HL-60 (cell line): ENCODE results near the gene SLC4A8.

Experiments used
- POLR2AphosphoS5 ChIP-seq: IDR thresholded peaks from 2 replicates; pipeline ENCODE4 v1.6.1; 2012; ENCODE audit warnings: low read depth
- TF ChIP-seq, protein P1 (sequence below): IDR thresholded peaks from 2 replicates; pipeline ENCODE4 v1.6.1; 2012; ENCODE audit warnings: low read depth; ENCODE audit not compliant: insufficient replicate concordance
- TF ChIP-seq, protein P2 (sequence below): IDR thresholded peaks from one replicate; pipeline ENCODE4 v1.5.1; 2011; ENCODE audit warnings: low read length, control low read depth, inconsistent platforms; ENCODE audit not compliant: insufficient read depth

DNA sequence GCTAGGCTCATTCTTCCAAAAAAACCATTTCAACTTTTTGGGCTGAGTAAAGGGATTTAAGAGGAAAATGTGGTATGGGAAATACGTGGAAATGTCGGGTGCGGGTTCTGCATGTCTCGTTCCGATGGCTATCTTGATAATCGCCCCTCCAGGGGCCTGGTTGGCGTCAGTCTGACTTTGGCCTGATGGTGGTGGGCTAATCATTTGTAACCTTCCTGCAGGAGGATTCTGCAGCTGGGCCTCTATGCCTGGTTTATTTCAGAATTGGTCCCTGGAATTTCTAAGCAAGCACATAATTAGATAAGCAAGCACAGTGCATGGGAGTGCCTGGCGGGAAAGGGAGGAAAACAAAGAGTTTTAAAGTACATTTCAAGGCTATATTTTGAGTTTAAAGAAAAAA lies 14.8 kb upstream of the SLC4A8 start:
- TF ChIP-seq, protein P1, sequence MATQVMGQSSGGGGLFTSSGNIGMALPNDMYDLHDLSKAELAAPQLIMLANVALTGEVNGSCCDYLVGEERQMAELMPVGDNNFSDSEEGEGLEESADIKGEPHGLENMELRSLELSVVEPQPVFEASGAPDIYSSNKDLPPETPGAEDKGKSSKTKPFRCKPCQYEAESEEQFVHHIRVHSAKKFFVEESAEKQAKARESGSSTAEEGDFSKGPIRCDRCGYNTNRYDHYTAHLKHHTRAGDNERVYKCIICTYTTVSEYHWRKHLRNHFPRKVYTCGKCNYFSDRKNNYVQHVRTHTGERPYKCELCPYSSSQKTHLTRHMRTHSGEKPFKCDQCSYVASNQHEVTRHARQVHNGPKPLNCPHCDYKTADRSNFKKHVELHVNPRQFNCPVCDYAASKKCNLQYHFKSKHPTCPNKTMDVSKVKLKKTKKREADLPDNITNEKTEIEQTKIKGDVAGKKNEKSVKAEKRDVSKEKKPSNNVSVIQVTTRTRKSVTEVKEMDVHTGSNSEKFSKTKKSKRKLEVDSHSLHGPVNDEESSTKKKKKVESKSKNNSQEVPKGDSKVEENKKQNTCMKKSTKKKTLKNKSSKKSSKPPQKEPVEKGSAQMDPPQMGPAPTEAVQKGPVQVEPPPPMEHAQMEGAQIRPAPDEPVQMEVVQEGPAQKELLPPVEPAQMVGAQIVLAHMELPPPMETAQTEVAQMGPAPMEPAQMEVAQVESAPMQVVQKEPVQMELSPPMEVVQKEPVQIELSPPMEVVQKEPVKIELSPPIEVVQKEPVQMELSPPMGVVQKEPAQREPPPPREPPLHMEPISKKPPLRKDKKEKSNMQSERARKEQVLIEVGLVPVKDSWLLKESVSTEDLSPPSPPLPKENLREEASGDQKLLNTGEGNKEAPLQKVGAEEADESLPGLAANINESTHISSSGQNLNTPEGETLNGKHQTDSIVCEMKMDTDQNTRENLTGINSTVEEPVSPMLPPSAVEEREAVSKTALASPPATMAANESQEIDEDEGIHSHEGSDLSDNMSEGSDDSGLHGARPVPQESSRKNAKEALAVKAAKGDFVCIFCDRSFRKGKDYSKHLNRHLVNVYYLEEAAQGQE, result no peak
- TF ChIP-seq, protein P2, sequence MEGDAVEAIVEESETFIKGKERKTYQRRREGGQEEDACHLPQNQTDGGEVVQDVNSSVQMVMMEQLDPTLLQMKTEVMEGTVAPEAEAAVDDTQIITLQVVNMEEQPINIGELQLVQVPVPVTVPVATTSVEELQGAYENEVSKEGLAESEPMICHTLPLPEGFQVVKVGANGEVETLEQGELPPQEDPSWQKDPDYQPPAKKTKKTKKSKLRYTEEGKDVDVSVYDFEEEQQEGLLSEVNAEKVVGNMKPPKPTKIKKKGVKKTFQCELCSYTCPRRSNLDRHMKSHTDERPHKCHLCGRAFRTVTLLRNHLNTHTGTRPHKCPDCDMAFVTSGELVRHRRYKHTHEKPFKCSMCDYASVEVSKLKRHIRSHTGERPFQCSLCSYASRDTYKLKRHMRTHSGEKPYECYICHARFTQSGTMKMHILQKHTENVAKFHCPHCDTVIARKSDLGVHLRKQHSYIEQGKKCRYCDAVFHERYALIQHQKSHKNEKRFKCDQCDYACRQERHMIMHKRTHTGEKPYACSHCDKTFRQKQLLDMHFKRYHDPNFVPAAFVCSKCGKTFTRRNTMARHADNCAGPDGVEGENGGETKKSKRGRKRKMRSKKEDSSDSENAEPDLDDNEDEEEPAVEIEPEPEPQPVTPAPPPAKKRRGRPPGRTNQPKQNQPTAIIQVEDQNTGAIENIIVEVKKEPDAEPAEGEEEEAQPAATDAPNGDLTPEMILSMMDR, result no peak
- no peak for TF ChIP-seq POLR2AphosphoS5
